Gastrocnemius medialis (tissue), 4 donors: ENCODE data around the gene HLA-DQA1. TPM values are rescaled to one million over a fixed set of nuclear protein-coding genes. Genes with fewer than 3 reads are reported as not detected.

Experiments
- ATAC-seq, 2 donors: fragments of 150-250 bp; one replicate each; pipeline ENCODE4 v1.9.1; 2016
- DNase-seq, 2 donors: peaks; one replicate each; pipeline ENCODE4 v3.0.0-alpha.2; 2019
- H3K27ac ChIP-seq, 4 donors: fragments of 200-600 bp; sonication (generic); 1 replicate in 1 of 4; 2 replicates in 3 of 4; pipeline ENCODE4 v1.5.1; 2016 to 2018; ENCODE audit warnings: mild to moderate bottlenecking in 2 of 4, moderate library complexity in 1 of 4
- H3K27me3 ChIP-seq, 3 donors: fragments of 200-600 bp; sonication (generic) in 2 of 3; 1 replicate in 1 of 3; 2 replicates in 2 of 3; pipeline versions ENCODE4 v1.5.1 to v1.6.0; 2016 to 2019; ENCODE audit warnings: mild to moderate bottlenecking in 1 of 3, moderate library complexity in 1 of 3
- H3K36me3 ChIP-seq, 2 donors: fragments of 200-600 bp; sonication (generic) in 1 of 2; one replicate each; pipeline ENCODE4 v1.5.1; 2017 to 2018
- H3K4me1 ChIP-seq, 2 donors: fragments of 200-600 bp; sonication (generic) in 1 of 2; one replicate each; pipeline ENCODE4 v1.5.1; 2016 to 2017; ENCODE audit warnings: mild to moderate bottlenecking in 2 of 2
- H3K4me3 ChIP-seq, 4 donors: fragments of 200-600 bp; sonication (generic) in 3 of 4; 1 replicate in 1 of 4; 2 replicates in 3 of 4; pipeline ENCODE4 v1.5.1; 2016 to 2019; ENCODE audit warnings: mild to moderate bottlenecking in 2 of 4
- H3K9me3 ChIP-seq, 3 donors: fragments of 200-600 bp; sonication (generic) in 2 of 3; 1 replicate in 1 of 3; 2 replicates in 2 of 3; pipeline ENCODE4 v1.5.1; 2016 to 2019
- CTCF ChIP-seq, 5 experiments: fragments of 450-650 bp in 3 of 5; fragments of 200-600 bp in 2 of 5; sonication (generic) in 2 of 5; IDR thresholded peaks in 4 of 5; conservative IDR thresholded peaks in 1 of 5; 1 replicate in 4 of 5; 2 replicates in 1 of 5; pipeline ENCODE4 v1.5.1; 2016 to 2019; ENCODE audit warnings: antibody characterized with exemption in 5 of 5, mild to moderate bottlenecking in 3 of 5, moderate library complexity in 3 of 5
- POLR2A ChIP-seq, 2 donors: fragments of 450-650 bp; IDR thresholded peaks; one replicate each; pipeline ENCODE4 v1.6.1; 2017; ENCODE audit warnings: antibody characterized with exemption in 2 of 2, mild to moderate bottlenecking in 2 of 2, moderate library complexity in 2 of 2
- in situ Hi-C, 4 donors: fragments of 200-750 bp; cut with MboI; loops; one replicate each; pipeline versions ENCODE4 v1.15.0 to v1.8.0; 2017; ENCODE audit warnings: low sequenced_read_pairs in 4 of 4
- intact Hi-C: fragments of 100-400 bp; cut with DNase I; formaldehyde crosslinking; loops from one replicate; pipeline ENCODE4 v1.15.1; 2023; ENCODE audit warnings: low total_unique reads
- total RNA-seq, 4 donors: library from RNA; depleted of rRNA; stranded (reverse); fragments of >200 nt; gene quantifications; one replicate each; pipeline versions ENCODE4 v1.1.0 to v1.2.3, GENCODE V29; 2016

The HLA-DQA1 gene
- total RNA-seq, 4 donors from 2014 or later: 0.66 to 3.5 (median 1.5) TPM; not detected in 1

GRCh38 chr6:32610682-32611296 lies 26.4 kb upstream of the HLA-DQA1 start:
- Histone ChIP-seq H3K4me3 (no peak overlapping the region), H3K36me3 (no peaks in the 10 kb centered on the region), H3K27ac (peak overlapping the region in 1 of 4 donors; percentile 57), H3K27me3 (no peaks in the 10 kb centered on the region), H3K4me1 (no peaks in the 10 kb centered on the region), H3K9me3 (no peaks in the 10 kb centered on the region)
- no peak for TF ChIP-seq CTCF (IDR thresholded peaks at IDR 0.05 in 4 of 5, conservative IDR thresholded peaks at IDR 0.05 in 1 of 5)
- TF ChIP-seq POLR2A (IDR thresholded peaks at IDR 0.05): no peak
- intact Hi-C loops: no loop called here
- DNase-seq (no peak), ATAC-seq (no peak)
- in situ Hi-C loops: no loop called here

- Histone ChIP-seq H3K9me3 (no peaks in the 10 kb centered on the region), H3K36me3 (no peaks in the 10 kb centered on the region), H3K27me3 (no peaks in the 10 kb centered on the region), H3K4me1 (no peaks in the 10 kb centered on the region), H3K27ac (peak overlapping the region in 1 of 4 donors; percentile 23), H3K4me3 (no peak overlapping the region)
- no peak for ATAC-seq
- TF ChIP-seq POLR2A (IDR thresholded peaks at IDR 0.05): no peak
- TF ChIP-seq CTCF (IDR thresholded peaks at IDR 0.05 in 4 of 5, conservative IDR thresholded peaks at IDR 0.05 in 1 of 5): no peak
- DNase-seq: no peak
- in situ Hi-C loops (no loop called here), intact Hi-C loops (no loop called here)
Observed at GRCh38 chr6:32613475-32613874, 23.7 kb upstream of the HLA-DQA1 start.

DNA sequence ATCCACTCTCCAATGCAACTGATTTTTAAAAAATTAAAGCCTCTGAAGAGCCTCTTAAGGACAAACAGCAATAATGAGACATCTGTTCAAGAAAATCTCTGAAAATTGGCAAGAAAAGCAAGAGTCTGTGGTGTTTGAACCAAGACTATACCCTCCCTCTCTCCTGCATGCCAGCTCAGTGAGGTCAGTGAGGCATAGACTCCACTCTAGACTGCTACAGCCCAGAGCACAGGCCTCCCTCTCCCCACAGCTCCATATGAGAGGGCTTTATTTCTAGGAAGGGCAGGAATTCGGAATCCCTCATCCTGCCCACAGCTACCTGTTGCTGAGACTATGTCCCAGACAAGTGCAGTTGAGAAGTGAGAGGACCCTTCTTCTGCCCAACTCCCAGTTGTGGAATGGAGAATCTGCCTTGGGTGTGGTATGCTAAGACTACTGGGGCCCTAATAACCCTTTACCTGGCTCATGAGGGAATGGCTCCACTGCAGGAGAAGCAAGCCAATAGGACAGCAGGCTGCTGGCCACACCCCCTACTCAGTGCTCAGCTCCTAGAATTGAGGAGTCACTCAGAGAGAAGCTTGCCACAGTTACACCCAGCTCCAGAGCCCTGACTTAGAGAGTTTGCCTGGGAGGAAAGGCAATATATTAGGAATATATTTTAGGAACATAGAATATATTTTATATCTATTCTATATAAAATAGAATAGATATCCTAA lies 22.7 kb upstream of the HLA-DQA1 start:
- no peak for ATAC-seq
- H3K36me3 ChIP-seq: no peaks in the 10 kb centered on the region
- in situ Hi-C loops (no loop called here), intact Hi-C loops (no loop called here)
- no peak for DNase-seq
- no peaks in the 10 kb centered on the region for H3K9me3 ChIP-seq
- TF ChIP-seq CTCF (IDR thresholded peaks at IDR 0.05 in 4 of 5, conservative IDR thresholded peaks at IDR 0.05 in 1 of 5) (no peak), POLR2A (IDR thresholded peaks at IDR 0.05) (no peak)
- no peaks in the 10 kb centered on the region for H3K4me1 ChIP-seq
- no peak overlapping the region for H3K27ac ChIP-seq
- no peaks in the 10 kb centered on the region for H3K27me3 ChIP-seq
- H3K4me3 ChIP-seq: no peak overlapping the region

DNA sequence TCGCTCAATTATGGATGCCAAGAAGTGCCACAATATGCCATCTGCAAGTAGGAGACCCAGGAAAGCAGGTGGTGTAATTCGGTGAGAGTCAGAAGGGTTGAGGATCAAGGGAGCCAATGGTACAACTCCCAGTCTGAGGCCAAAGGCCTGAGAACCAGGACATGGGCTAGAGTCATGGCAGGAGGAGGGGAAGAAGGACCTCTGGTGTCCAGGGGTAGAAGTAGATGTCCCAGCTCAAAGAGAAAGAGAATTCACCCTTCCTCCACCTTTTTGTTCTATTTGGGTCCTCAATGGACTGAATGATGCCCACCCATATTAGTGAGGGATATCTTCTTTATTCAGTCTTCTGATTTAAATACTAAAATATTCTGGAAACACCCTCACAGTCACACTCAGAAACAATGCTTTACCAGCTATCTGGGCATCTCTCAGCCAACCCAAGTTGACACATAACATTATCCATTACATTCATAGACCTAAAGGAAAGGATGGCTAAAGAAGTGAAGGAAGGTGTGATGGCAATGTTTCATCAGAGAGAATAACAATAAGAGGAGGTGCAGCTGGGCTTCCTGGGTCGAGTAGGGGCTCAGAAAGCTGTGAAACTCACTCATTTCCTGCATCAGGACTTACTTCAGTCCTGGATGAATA lies 21.2 kb upstream of the HLA-DQA1 start:
- Histone ChIP-seq H3K27me3 (no peaks in the 10 kb centered on the region), H3K27ac (no peak overlapping the region), H3K4me3 (no peak overlapping the region), H3K9me3 (no peaks in the 10 kb centered on the region), H3K4me1 (no peaks in the 10 kb centered on the region), H3K36me3 (no peaks in the 10 kb centered on the region)
- ATAC-seq: no peak
- intact Hi-C loops: no loop called here
- in situ Hi-C loops: no loop called here
- DNase-seq: no peak
- TF ChIP-seq CTCF (IDR thresholded peaks at IDR 0.05 in 4 of 5, conservative IDR thresholded peaks at IDR 0.05 in 1 of 5): no peak
- no peak for TF ChIP-seq POLR2A (IDR thresholded peaks at IDR 0.05)
